K562 (cell line): ENCODE results near the gene HIVEP3. TPM values are rescaled to one million over a fixed set of nuclear protein-coding genes. Genes with fewer than 3 reads are reported as not detected.
A peak's percentile ranks its signal among the peaks of the same experiment; 100 is the strongest.

Experiments used
- ATAC-seq: fragments of 200-7000 bp; cut with Tn5 transposase; 3 replicates; pipeline ENCODE4 v1.9.1; 2020; ENCODE audit warnings: moderate library complexity
- BruUV-seq: library from RNA; stranded (reverse); fragments of 400-500 nt; replicated peaks from 2 replicates; lab custom pipeline; 2021; lab: Mats Ljungman, UMichigan
- CTCF ChIA-PET: fragments of 300-600 bp; formaldehyde crosslinking; extraction: SDS; loops from one replicate; lab custom pipeline; 2021; ENCODE audit warnings: low intra/inter-chr PET ratio; lab: Yijun Ruan, JAX
- POLR2A ChIA-PET: fragments of 300-600, 350-650 bp; sonication (Branson Sonifier 250); formaldehyde crosslinking; extraction: SDS; loops from one replicate; lab custom pipeline; 2021; ENCODE audit warnings: antibody characterized with exemption, inconsistent platforms; lab: Yijun Ruan, JAX
- DNase-seq, 4 experiments: peaks; one replicate each; pipeline versions ENCODE4 v3.0.0 to v3.0.0-alpha.2; 2011 to 2018; ENCODE audit warnings: low spot score in 3 of 4, mixed read lengths in 3 of 4; ENCODE audit errors: extremely low read depth in 1 of 4
- FAIRE-seq: peaks from 2 replicates; lab custom pipeline; 2011; peaks lifted over from hg19 to GRCh38; lab: Jason Lieb, UNC
- H2AFZ ChIP-seq: 2 replicates; pipeline ENCODE4 v1.6.0; 2011; ENCODE audit warnings: low read depth, low read length, control low read depth, inconsistent platforms
- H3K27ac ChIP-seq: fragments of 200-600 bp; 3 replicates; pipeline ENCODE4 v1.8.0; 2011; ENCODE audit warnings: low read depth, mild to moderate bottlenecking, control low read depth, inconsistent platforms, low read length, moderate library complexity, mixed read lengths; ENCODE audit errors: extremely low read depth
- H3K27me3 ChIP-seq, 2 experiments: fragments of 300-600 bp in 1 of 2; 2 replicates in 1 of 2; 3 replicates in 1 of 2; pipeline versions ENCODE4 v1.6.0 to v1.8.0; 2011; ENCODE audit warnings: inconsistent platforms in 2 of 2, low read length in 2 of 2, mild to moderate bottlenecking in 1 of 2, mixed read lengths in 1 of 2, moderate library complexity in 1 of 2; ENCODE audit not compliant: control insufficient read depth in 2 of 2, insufficient read depth in 2 of 2
- H3K36me3 ChIP-seq: fragments of 300-600 bp; 3 replicates; pipeline ENCODE4 v1.8.0; 2011; ENCODE audit warnings: mild to moderate bottlenecking, low read length, inconsistent platforms; ENCODE audit not compliant: control insufficient read depth, insufficient read depth
- H3K4me1 ChIP-seq, 2 experiments: fragments of 200-600 bp in 1 of 2; replicated peaks in 1 of 2; 2 replicates in 1 of 2; 3 replicates in 1 of 2; pipeline versions ENCODE4 v1.5.1 to v1.8.0; 2011; ENCODE audit warnings: inconsistent platforms in 2 of 2, low read length in 2 of 2, mild to moderate bottlenecking in 1 of 2, mixed read lengths in 1 of 2, moderate library complexity in 1 of 2; ENCODE audit not compliant: control insufficient read depth in 2 of 2, insufficient read depth in 2 of 2
- H3K4me2 ChIP-seq: 2 replicates; pipeline ENCODE4 v1.6.1; 2011; ENCODE audit warnings: low read length, control low read depth, inconsistent platforms, mixed read lengths; ENCODE audit not compliant: insufficient read depth
- H3K4me3 ChIP-seq: fragments of 200-600 bp; sonication (generic), shearing (Covaris generic); 2 replicates; pipeline ENCODE4 v1.5.1; 2016; ENCODE audit warnings: control low read depth, inconsistent platforms
- H3K79me2 ChIP-seq: fragments of 200-600 bp; 3 replicates; pipeline ENCODE4 v1.8.0; 2011; ENCODE audit warnings: low read length, inconsistent platforms; ENCODE audit not compliant: control insufficient read depth, insufficient read depth
- H3K9ac ChIP-seq, 2 experiments: 2 replicates each; pipeline versions ENCODE4 v1.6.0 to v1.6.1; 2011; ENCODE audit warnings: low read depth in 2 of 2, low read length in 2 of 2, control low read depth in 1 of 2, inconsistent platforms in 1 of 2, mild to moderate bottlenecking in 1 of 2, mixed read lengths in 1 of 2; ENCODE audit not compliant: insufficient read depth in 1 of 2
- H3K9me1 ChIP-seq: one replicate; pipeline ENCODE4 v1.6.0; 2011; ENCODE audit warnings: inconsistent platforms, mild to moderate bottlenecking, low read length, moderate library complexity; ENCODE audit not compliant: control insufficient read depth, insufficient read depth
- H3K9me3 ChIP-seq: replicated peaks from 2 replicates; pipeline ENCODE4 v1.5.1; 2011; ENCODE audit warnings: low read depth, low read length, inconsistent platforms; ENCODE audit not compliant: control insufficient read depth, insufficient read depth
- H4K20me1 ChIP-seq: replicated peaks from 2 replicates; pipeline ENCODE4 v1.6.1; 2011; ENCODE audit warnings: low read length, inconsistent platforms, mixed read lengths; ENCODE audit not compliant: control insufficient read depth, insufficient read depth
- BCOR ChIP-seq: fragments of 450-650 bp; IDR thresholded peaks from 2 replicates; pipeline ENCODE4 v1.6.1; 2016
- BRCA1 ChIP-seq, 2 experiments: fragments of 450-650 bp in 1 of 2; sonication (generic) in 1 of 2; formaldehyde crosslinking in 1 of 2; IDR thresholded peaks; 2 replicates each; pipeline versions ENCODE4 v1.5.0 to v1.6.1; 2017 to 2020; ENCODE audit warnings: mild to moderate bottlenecking in 1 of 2, missing genetic modification reagents in 1 of 2
- KDM5B ChIP-seq: fragments of 200-600 bp; sonication (generic); IDR thresholded peaks from 2 replicates; pipeline ENCODE4 v1.6.1; 2012; ENCODE audit warnings: low read depth, mild to moderate bottlenecking, moderate library complexity, low read length, control low read depth, inconsistent platforms; ENCODE audit not compliant: insufficient replicate concordance
- ZFP36 ChIP-seq: fragments of 150-350 bp; IDR thresholded peaks from 2 replicates; pipeline ENCODE4 v1.6.1; 2018; ENCODE audit warnings: low read length, low read depth; ENCODE audit not compliant: partially characterized antibody
- ZNF707 ChIP-seq: fragments of 250-450 bp; sonication (Bioruptor Pico); conservative IDR thresholded peaks from 2 replicates; pipeline ENCODE4 v1.8.0; 2022; ENCODE audit warnings: inconsistent platforms, mild to moderate bottlenecking, moderate library complexity
- WGBS: fragments of 100-300 bp; shearing (Covaris generic); methylation state at CpG from one replicate; pipeline ENCODE4 v1.1.6; 2016; ENCODE audit warnings: low coverage, mixed read lengths; ENCODE audit not compliant: insufficient coverage; ENCODE audit errors: missing lambda C conversion rate; 5-methylcytosine and 5-hydroxymethylcytosine counted together
- in situ Hi-C: fragments of 300-500 bp; cut with MboI; formaldehyde crosslinking; loops from 4 replicates; pipeline ENCODE4 v1.15.0; 2018; ENCODE audit warnings: inconsistent platforms, mixed read lengths
- intact Hi-C: fragments of 100-400 bp; cut with micrococcal nuclease; formaldehyde crosslinking; loops from 2 replicates; pipeline ENCODE4 v1.14.2; 2022
- polyA plus RNA-seq, 8 experiments: library from polyadenylated mRNA; depleted of rRNA in 4 of 8; stranded (reverse) in 5 of 8; unstranded in 3 of 8; fragments of >200 nt; fragmentation: Nextera tagmentation in 2 of 8; fragmentation: Illumina TruSeq in 1 of 8; extraction: Ambion mirVana in 2 of 8; extraction: Trizol in 1 of 8; gene quantifications; 2 replicates each; pipeline versions ENCODE4 v1.2.1 to v1.2.3, GENCODE V29; 2011 to 2014; ENCODE audit warnings: inconsistent platforms in 1 of 8, missing spikeins in 1 of 8
- total RNA-seq, 7 experiments: library from RNA; depleted of rRNA in 6 of 7; stranded (reverse); fragments of >200 nt in 6 of 7; fragmentation: Illumina TruSeq in 2 of 7; extraction: Trizol in 2 of 7; gene quantifications; 2 replicates each; pipeline versions ENCODE4 v1.2.1 to v1.2.3, GENCODE V29; 2011 to 2021; ENCODE audit warnings: low replicate concordance in 1 of 7
- TF ChIP-seq, protein P1 (sequence below): fragments of 250-450 bp; sonication (Bioruptor Pico); IDR thresholded peaks from 2 replicates; pipeline ENCODE4 v1.5.0; 2020; ENCODE audit warnings: mild to moderate bottlenecking
- TF ChIP-seq, protein P2 (sequence below): fragments of 200-800 bp; sonication (Bioruptor generic); IDR thresholded peaks from 2 replicates; pipeline ENCODE4 v1.6.1; 2017; ENCODE audit warnings: missing genetic modification characterization, missing compliant biosample characterization

Gene HIVEP3
- total and polyA plus RNA-seq, 9 of the 15 experiments (the other 6 are each of a cell fraction or from before 2014, with no cell fraction given) = 0.09 to 0.58 (median 0.34) TPM; not detected in 1

DNA sequence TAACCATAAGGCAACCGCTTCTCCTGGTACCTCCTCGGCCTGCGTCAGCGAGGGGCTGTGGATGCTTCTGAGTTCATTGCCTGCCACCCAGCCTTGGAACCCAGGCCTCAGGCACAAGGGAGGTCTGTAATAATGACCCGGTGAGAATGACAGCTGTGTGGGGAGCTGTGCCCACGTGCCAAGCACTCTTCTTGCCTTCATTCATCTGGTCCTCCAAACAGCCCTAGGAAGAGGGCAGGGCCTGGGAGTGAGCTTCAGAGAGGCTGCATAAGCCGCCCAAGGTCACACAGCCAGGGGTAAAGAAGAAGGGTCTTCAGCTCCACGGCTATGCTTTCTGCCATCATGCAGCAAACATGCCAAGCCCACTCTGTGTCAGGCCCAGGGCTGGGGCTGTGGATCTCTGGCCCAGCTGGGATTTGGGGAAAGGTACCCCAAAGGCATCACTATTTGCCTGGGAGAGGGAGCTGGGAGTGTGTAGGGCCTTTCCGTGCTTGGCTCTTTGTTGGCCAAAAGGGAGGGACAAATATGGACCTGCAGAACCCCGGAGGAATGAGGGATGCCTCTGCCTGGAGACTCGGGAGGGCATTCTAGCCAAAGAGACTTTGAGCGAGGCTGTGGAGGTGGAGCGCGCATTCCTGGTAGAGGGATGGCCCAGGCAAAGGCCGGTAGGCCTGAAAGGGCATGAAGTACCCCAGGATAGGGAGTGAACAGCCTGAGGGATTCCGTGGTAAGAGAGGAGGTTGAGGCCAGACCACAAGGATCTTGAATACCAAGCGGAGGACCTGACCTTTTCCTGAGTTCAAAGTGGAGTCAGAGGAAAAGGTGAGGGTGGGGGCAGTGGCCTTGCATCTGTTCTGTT lies 424.1 kb downstream of the HIVEP3 start:
- intact Hi-C loops (no loop called here), in situ Hi-C loops (no loop called here)
- Histone ChIP-seq H3K79me2 (no peaks in the 10 kb centered on the region), H3K4me3 (no peak overlapping the region), H3K9me1 (peaks cover 6% of the 10 kb centered on the region), H3K4me2 (peak overlapping the region; percentile 23; the same call in 1 of the 2 replicates), H4K20me1 (no peaks in the 10 kb centered on the region), H3K4me1 (peaks cover 27 to 48% of the 10 kb centered on the region in 2 experiments; a peak in 4 of 5 replicates), H3K9ac (peak overlapping the region in 1 of 2 experiments; percentile 80; a peak in 2 of 4 replicates), H3K27me3 (0 out of 5 replicates have a peak, but pooled peaks cover 0 to 2% of the 10 kb centered on the region in 2 experiments), H3K36me3 (no peaks in the 10 kb centered on the region), H3K9me3 (no peaks in the 10 kb centered on the region), H2AFZ (no peak overlapping the region), H3K27ac (no peak overlapping the region)
- ChIA-PET POLR2A (interaction anchor here (0.6 to 1.8 kb wide), 2 partner anchors 23 to 664 kb away, joined by 5 read pairs; no protein-coding TSS in a partner anchor), CTCF (no interaction called here)
- TF ChIP-seq ZNF707 (CRISPR knock-in tag) (no peak), BRCA1 (IDR thresholded peaks at IDR 0.05) (no peak), BRCA1 (CRISPR knock-in tag; IDR thresholded peaks at IDR 0.05) (0 out of 2 replicates have a peak, but pooled peaks have one; percentile 25), BCOR (0 out of 2 replicates have a peak, but pooled peaks have one; percentile 17), KDM5B (peak; percentile 26), ZFP36 (peak; percentile 59)
- TF ChIP-seq, protein P1, sequence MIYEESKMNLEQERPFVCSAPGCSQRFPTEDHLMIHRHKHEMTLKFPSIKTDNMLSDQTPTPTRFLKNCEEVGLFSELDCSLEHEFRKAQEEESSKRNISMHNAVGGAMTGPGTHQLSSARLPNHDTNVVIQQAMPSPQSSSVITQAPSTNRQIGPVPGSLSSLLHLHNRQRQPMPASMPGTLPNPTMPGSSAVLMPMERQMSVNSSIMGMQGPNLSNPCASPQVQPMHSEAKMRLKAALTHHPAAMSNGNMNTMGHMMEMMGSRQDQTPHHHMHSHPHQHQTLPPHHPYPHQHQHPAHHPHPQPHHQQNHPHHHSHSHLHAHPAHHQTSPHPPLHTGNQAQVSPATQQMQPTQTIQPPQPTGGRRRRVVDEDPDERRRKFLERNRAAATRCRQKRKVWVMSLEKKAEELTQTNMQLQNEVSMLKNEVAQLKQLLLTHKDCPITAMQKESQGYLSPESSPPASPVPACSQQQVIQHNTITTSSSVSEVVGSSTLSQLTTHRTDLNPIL = no peak
- TF ChIP-seq, protein P2, sequence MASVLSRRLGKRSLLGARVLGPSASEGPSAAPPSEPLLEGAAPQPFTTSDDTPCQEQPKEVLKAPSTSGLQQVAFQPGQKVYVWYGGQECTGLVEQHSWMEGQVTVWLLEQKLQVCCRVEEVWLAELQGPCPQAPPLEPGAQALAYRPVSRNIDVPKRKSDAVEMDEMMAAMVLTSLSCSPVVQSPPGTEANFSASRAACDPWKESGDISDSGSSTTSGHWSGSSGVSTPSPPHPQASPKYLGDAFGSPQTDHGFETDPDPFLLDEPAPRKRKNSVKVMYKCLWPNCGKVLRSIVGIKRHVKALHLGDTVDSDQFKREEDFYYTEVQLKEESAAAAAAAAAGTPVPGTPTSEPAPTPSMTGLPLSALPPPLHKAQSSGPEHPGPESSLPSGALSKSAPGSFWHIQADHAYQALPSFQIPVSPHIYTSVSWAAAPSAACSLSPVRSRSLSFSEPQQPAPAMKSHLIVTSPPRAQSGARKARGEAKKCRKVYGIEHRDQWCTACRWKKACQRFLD = no peak
- WGBS = 47% methylated on average over 16 of the region's 17 CpGs
- DNase-seq (no peak), FAIRE-seq (no peak), ATAC-seq (no peak)
- no TSS peak for BruUV-seq
